H9 (cell line): ENCODE data around the gene MREG. TPM values are rescaled to one million over a fixed set of nuclear protein-coding genes. Genes with fewer than 3 reads are reported as not detected.
"Not testable (repeated sequence)": the region's sequence is repeated elsewhere in the genome, so short reads cannot be mapped to it uniquely, and the experiment has no call there.

ENCODE experiments used
- DNase-seq: peaks from one replicate; pipeline ENCODE4 v3.0.0-alpha.2; 2017
- H2AFZ ChIP-seq: one replicate; pipeline ENCODE4 v1.6.1; 2013; ENCODE audit warnings: mild to moderate bottlenecking, low read length, control low read depth, moderate library complexity
- H2AK5ac ChIP-seq: 2 replicates; pipeline ENCODE4 v1.6.1; 2013; ENCODE audit warnings: low read length, control low read depth, mixed read lengths; ENCODE audit not compliant: insufficient read length
- H2BK120ac ChIP-seq: one replicate; pipeline ENCODE4 v1.6.1; 2013; ENCODE audit warnings: low read depth, mild to moderate bottlenecking, low read length, control low read depth, inconsistent platforms; ENCODE audit not compliant: poor library complexity, severe bottlenecking
- H2BK12ac ChIP-seq: 2 replicates; pipeline ENCODE4 v1.6.1; 2013; ENCODE audit warnings: low read length, control low read depth, mixed read lengths, low read depth; ENCODE audit not compliant: insufficient read length
- H2BK15ac ChIP-seq: 2 replicates; pipeline ENCODE4 v1.6.1; 2013; ENCODE audit warnings: low read depth, low read length, control low read depth
- H2BK20ac ChIP-seq: one replicate; pipeline ENCODE4 v1.6.1; 2013; ENCODE audit warnings: low read depth, mild to moderate bottlenecking, low read length, control low read depth, inconsistent platforms; ENCODE audit not compliant: poor library complexity, severe bottlenecking
- H2BK5ac ChIP-seq: 2 replicates; pipeline ENCODE4 v1.6.1; 2013; ENCODE audit warnings: low read length, control low read depth, mixed read lengths; ENCODE audit not compliant: insufficient read length
- H3K14ac ChIP-seq: 2 replicates; pipeline ENCODE4 v1.6.1; 2013; ENCODE audit warnings: low read length, control low read depth; ENCODE audit not compliant: insufficient read depth
- H3K18ac ChIP-seq: 2 replicates; pipeline ENCODE4 v1.6.1; 2013; ENCODE audit warnings: low read depth, mild to moderate bottlenecking, mixed read lengths, low read length, control low read depth; ENCODE audit not compliant: insufficient read length
- H3K23ac ChIP-seq: 2 replicates; pipeline ENCODE4 v1.6.1; 2013; ENCODE audit warnings: low read length, control low read depth, mixed read lengths, low read depth; ENCODE audit not compliant: insufficient read length
- H3K23me2 ChIP-seq: 2 replicates; pipeline ENCODE4 v1.6.1; 2013; ENCODE audit warnings: low read depth, mild to moderate bottlenecking, mixed read lengths, low read length, control low read depth; ENCODE audit not compliant: insufficient read length, poor library complexity, severe bottlenecking
- H3K27ac ChIP-seq: 2 replicates; pipeline ENCODE4 v1.5.1; 2013; ENCODE audit warnings: low read length, control low read depth, mixed read lengths, low read depth; ENCODE audit not compliant: insufficient read length
- H3K27me3 ChIP-seq: 2 replicates; pipeline ENCODE4 v1.6.1; 2013; ENCODE audit warnings: low read length, control low read depth, inconsistent platforms; ENCODE audit not compliant: insufficient read depth
- H3K4ac ChIP-seq: 2 replicates; pipeline ENCODE4 v1.6.1; 2013; ENCODE audit warnings: low read depth, mild to moderate bottlenecking, control low read depth, inconsistent platforms, low read length, moderate library complexity
- H3K4me1 ChIP-seq: 2 replicates; pipeline ENCODE4 v1.6.1; 2013; ENCODE audit warnings: low read length, control low read depth, inconsistent platforms; ENCODE audit not compliant: insufficient read depth
- H3K4me2 ChIP-seq: 2 replicates; pipeline ENCODE4 v1.6.1; 2013; ENCODE audit warnings: low read length, control low read depth, mixed read lengths; ENCODE audit not compliant: insufficient read length, insufficient read depth
- H3K56ac ChIP-seq: 2 replicates; pipeline ENCODE4 v1.6.1; 2013; ENCODE audit warnings: low read depth, mild to moderate bottlenecking, mixed read lengths, low read length, control low read depth; ENCODE audit not compliant: insufficient read length
- H3K79me1 ChIP-seq: 2 replicates; pipeline ENCODE4 v1.6.1; 2013; ENCODE audit warnings: low read depth, mild to moderate bottlenecking, moderate library complexity, low read length, control low read depth, inconsistent platforms; ENCODE audit not compliant: insufficient read depth, poor library complexity, severe bottlenecking
- H3K79me2 ChIP-seq: 2 replicates; pipeline ENCODE4 v1.6.1; 2013; ENCODE audit warnings: low read length, control low read depth, inconsistent platforms; ENCODE audit not compliant: insufficient read depth
- H3K9ac ChIP-seq: 2 replicates; pipeline ENCODE4 v1.6.1; 2013; ENCODE audit warnings: low read length, control low read depth, mixed read lengths; ENCODE audit not compliant: insufficient read length; ENCODE audit errors: extremely low read depth
- H3K9me3 ChIP-seq: one replicate; pipeline ENCODE4 v1.6.1; 2013; ENCODE audit warnings: low read depth, low read length, inconsistent platforms; ENCODE audit not compliant: control insufficient read depth
- H3T11ph ChIP-seq: one replicate; pipeline ENCODE4 v1.6.1; 2013; ENCODE audit warnings: mild to moderate bottlenecking, low read length, control low read depth, inconsistent platforms
- H4K20me1 ChIP-seq: one replicate; pipeline ENCODE4 v1.6.1; 2013; ENCODE audit not compliant: control insufficient read depth, insufficient read length, insufficient read depth
- H4K5ac ChIP-seq: 2 replicates; pipeline ENCODE4 v1.6.1; 2013; ENCODE audit warnings: low read depth, mild to moderate bottlenecking, mixed read lengths, low read length, control low read depth; ENCODE audit not compliant: insufficient read length
- H4K8ac ChIP-seq: replicated peaks from 2 replicates; pipeline ENCODE4 v1.6.1; 2013; ENCODE audit warnings: low read length, control low read depth, mixed read lengths, low read depth; ENCODE audit not compliant: insufficient read length
- H4K91ac ChIP-seq: 2 replicates; pipeline ENCODE4 v1.6.1; 2013; ENCODE audit warnings: low read depth, mild to moderate bottlenecking, moderate library complexity, mixed read lengths, low read length, control low read depth; ENCODE audit not compliant: insufficient read length
- H3K27ac Mint-ChIP-seq, 3 experiments: 2 replicates in 2 of 3; 3 replicates in 1 of 3; pipeline ENCODE4 v1.8.0; 2020 to 2021; ENCODE audit warnings: mixed read lengths in 3 of 3, mild to moderate bottlenecking in 1 of 3, moderate library complexity in 1 of 3
- H3K27me3 Mint-ChIP-seq: 2 replicates; pipeline ENCODE4 v1.8.0; 2021; ENCODE audit warnings: low read depth, mild to moderate bottlenecking, moderate library complexity, mixed read lengths
- H3K36me3 Mint-ChIP-seq, 3 experiments: 2 replicates in 2 of 3; 3 replicates in 1 of 3; pipeline ENCODE4 v1.8.0; 2020 to 2021; ENCODE audit warnings: low read depth in 3 of 3, mixed read lengths in 3 of 3; ENCODE audit not compliant: insufficient read depth in 1 of 3
- H3K4me1 Mint-ChIP-seq, 2 experiments: 2 replicates each; pipeline ENCODE4 v1.8.0; 2020; ENCODE audit warnings: mixed read lengths in 2 of 2
- H3K4me3 Mint-ChIP-seq, 2 experiments: 2 replicates in 1 of 2; 3 replicates in 1 of 2; pipeline ENCODE4 v1.8.0; 2020 to 2021; ENCODE audit warnings: mild to moderate bottlenecking in 2 of 2, mixed read lengths in 2 of 2, moderate library complexity in 1 of 2
- H3K9me3 Mint-ChIP-seq, 2 experiments: 2 replicates in 1 of 2; 3 replicates in 1 of 2; pipeline ENCODE4 v1.8.0; 2020; ENCODE audit warnings: mild to moderate bottlenecking in 2 of 2, mixed read lengths in 2 of 2, moderate library complexity in 1 of 2
- CTCF ChIP-seq: fragments of 200-600 bp; sonication (generic); conservative IDR thresholded peaks from 3 replicates; pipeline ENCODE4 v1.8.0; 2021; ENCODE audit warnings: antibody characterized with exemption, mild to moderate bottlenecking
- WGBS: extraction: QIAGEN DNeasy Blood & Tissue Kit; methylation state at CpG from one replicate; pipeline ENCODE4 v1.1.7; 2013; ENCODE audit warnings: missing lambda C conversion rate, low lambda C conversion rate, mixed read lengths; ENCODE audit not compliant: insufficient read length; ENCODE audit errors: extremely low coverage; 5-methylcytosine and 5-hydroxymethylcytosine counted together
- total RNA-seq: library from RNA; stranded (reverse); gene quantifications from 2 replicates; pipeline ENCODE4 v1.2.1, GENCODE V29; 2021

Gene MREG
- total RNA-seq, 1 experiment from 2014 or later, result 21.8 TPM

DNA sequence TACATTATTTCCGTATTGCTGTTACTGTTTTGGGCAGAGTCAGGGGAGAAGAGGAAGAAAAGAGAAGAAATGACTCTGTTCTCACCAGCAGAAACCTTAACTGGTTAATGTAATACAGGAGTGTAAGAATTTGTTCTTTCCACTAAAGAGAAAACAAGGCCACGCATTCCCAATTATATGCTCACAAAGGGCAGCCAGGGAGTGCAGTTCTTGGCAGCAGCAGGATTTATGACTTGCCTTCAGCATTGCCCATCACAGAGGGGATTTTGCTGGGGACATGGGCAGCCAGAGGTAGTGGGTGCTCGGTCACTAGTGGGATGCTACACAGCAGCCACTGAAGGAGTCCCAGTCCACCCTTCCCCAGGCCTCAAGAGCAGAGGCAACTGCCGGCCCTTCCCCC lies 18.4 kb downstream of the MREG start:
- Histone ChIP-seq H2AFZ (no peak overlapping the region), H3K27ac (no peak overlapping the region), H2BK5ac (no peak overlapping the region), H4K20me1 (no peaks in the 10 kb centered on the region), H3K9me3 (no peaks in the 10 kb centered on the region), H4K5ac (no peak overlapping the region), H3K4me2 (no peak overlapping the region), H2BK15ac (no peak overlapping the region), H4K91ac (no peak overlapping the region), H2AK5ac (no peak overlapping the region), H4K8ac (no peak overlapping the region), H3K23ac (no peak overlapping the region), H2BK12ac (no peak overlapping the region), H3T11ph (no peak overlapping the region), H3K4me1 (peaks cover 3% of the 10 kb centered on the region; the same call in 1 of the 2 replicates), H3K4ac (no peak overlapping the region), H3K9ac (no peak overlapping the region), H3K27me3 (no peaks in the 10 kb centered on the region), H2BK20ac (no peak overlapping the region), H3K56ac (no peak overlapping the region), H2BK120ac (no peak overlapping the region), H3K79me2 (peaks cover 1% of the 10 kb centered on the region; the same call in 1 of the 2 replicates), H3K79me1 (peaks cover 4% of the 10 kb centered on the region), H3K18ac (no peak overlapping the region), H3K23me2 (no peaks in the 10 kb centered on the region), H3K14ac (no peak overlapping the region)
- Mint-ChIP-seq H3K9me3 (peaks cover 10 to 32% of the 10 kb centered on the region in 2 experiments), H3K27me3 (no peaks in the 10 kb centered on the region), H3K36me3 (peaks cover 49 to 66% (median 60%) of the 10 kb centered on the region in 3 experiments), H3K4me1 (peaks cover 23 to 24% of the 10 kb centered on the region in 2 experiments), H3K4me3 (no peak overlapping the region), H3K27ac (peak overlapping the region in 2 of 3 experiments; percentile 57 to 69; a peak in 2 of 7 replicates)
- no peak for TF ChIP-seq CTCF
- no CpG with 5 or more reads among the region's 4 CpGs for WGBS
- DNase-seq, result no peak

GRCh38 chr2:215988556-215989207 lies 24.7 kb downstream of the MREG start:
- H2AFZ ChIP-seq, H3K23ac ChIP-seq, H3K4me2 ChIP-seq, H3K23me2 ChIP-seq, H3K4me1 ChIP-seq, H4K8ac ChIP-seq, H3K79me1 ChIP-seq, H2AK5ac ChIP-seq, H2BK20ac ChIP-seq, H3K18ac ChIP-seq, H3K4ac ChIP-seq, H3K27ac ChIP-seq, H3K27me3 Mint-ChIP-seq, H2BK5ac ChIP-seq, H3K4me3 Mint-ChIP-seq, H3K9me3 ChIP-seq, H4K5ac ChIP-seq, DNase-seq, H3K27me3 ChIP-seq, H3K9ac ChIP-seq, H2BK120ac ChIP-seq, H2BK15ac ChIP-seq, H3K14ac ChIP-seq, H3K56ac ChIP-seq, H4K20me1 ChIP-seq, H4K91ac ChIP-seq, H3T11ph ChIP-seq, H2BK12ac ChIP-seq, H3K79me2 ChIP-seq: not testable (repeated sequence)
- Mint-ChIP-seq H3K4me1 (peaks cover 16 to 24% of the 10 kb centered on the region in 2 experiments), H3K27ac (0 out of 7 replicates have a peak overlapping the region, but pooled peaks of 2 of the 3 experiments have one; percentile 0 to 27), H3K36me3 (peaks cover 79 to 88% (median 80%) of the 10 kb centered on the region in 3 experiments), H3K9me3 (peaks cover 41 to 67% of the 10 kb centered on the region in 2 experiments)
- WGBS, result no CpG with 5 or more reads among the region's 5 CpGs
